ENCODE measurements around the gene MALRD1.

The MALRD1 gene

DNA sequence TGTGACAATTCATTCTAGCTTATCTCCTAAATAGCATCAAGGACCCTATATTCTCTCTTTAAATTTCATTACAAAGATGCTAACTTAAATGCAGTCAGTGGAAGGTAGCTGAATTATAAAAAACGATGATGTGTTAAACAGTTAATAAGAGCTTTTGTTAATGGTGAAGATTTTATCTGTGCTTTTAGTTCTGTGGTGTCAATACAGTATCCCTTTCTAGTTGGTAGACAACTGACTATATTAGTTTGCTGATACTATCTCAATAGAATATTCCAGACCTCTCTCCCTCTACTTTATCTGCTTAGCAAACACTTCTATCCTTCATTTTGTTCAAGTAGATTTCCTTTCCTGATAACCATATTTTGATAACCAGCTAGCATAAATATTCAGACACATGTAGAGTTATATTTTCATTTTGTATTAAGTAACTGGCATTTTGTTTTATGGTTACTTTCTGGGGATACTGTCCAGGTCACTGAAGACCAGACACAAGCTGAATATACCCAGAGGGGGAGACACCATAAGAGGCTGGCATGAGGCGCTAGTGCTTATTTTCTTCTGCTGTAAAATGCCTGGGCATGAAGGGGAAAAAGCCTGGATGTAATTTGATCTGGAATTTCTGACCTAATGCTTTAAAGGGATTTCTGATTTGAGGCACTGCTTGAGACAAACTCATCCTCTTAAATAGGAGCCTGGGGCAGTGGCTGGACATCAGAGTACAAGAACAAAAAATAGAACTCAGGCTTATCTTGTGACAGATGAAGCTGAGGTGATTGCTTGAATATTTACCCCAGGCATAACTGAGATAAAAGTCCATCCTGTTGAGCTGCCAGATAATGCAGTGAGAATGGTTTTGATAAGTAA is 197.5 kb downstream of the MALRD1 start:
- TF ChIP-seq, protein P1, sequence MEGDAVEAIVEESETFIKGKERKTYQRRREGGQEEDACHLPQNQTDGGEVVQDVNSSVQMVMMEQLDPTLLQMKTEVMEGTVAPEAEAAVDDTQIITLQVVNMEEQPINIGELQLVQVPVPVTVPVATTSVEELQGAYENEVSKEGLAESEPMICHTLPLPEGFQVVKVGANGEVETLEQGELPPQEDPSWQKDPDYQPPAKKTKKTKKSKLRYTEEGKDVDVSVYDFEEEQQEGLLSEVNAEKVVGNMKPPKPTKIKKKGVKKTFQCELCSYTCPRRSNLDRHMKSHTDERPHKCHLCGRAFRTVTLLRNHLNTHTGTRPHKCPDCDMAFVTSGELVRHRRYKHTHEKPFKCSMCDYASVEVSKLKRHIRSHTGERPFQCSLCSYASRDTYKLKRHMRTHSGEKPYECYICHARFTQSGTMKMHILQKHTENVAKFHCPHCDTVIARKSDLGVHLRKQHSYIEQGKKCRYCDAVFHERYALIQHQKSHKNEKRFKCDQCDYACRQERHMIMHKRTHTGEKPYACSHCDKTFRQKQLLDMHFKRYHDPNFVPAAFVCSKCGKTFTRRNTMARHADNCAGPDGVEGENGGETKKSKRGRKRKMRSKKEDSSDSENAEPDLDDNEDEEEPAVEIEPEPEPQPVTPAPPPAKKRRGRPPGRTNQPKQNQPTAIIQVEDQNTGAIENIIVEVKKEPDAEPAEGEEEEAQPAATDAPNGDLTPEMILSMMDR (IDR thresholded peaks at IDR 0.05; ENCODE audit: insufficient read depth, low read depth, low read length, missing control alignments), result no peak
- DNase-seq (ENCODE audit: low read depth), result no peak
- H3K4me3 ChIP-seq (ENCODE audit: low read depth, low read length), result no peak overlapping the region

DNA sequence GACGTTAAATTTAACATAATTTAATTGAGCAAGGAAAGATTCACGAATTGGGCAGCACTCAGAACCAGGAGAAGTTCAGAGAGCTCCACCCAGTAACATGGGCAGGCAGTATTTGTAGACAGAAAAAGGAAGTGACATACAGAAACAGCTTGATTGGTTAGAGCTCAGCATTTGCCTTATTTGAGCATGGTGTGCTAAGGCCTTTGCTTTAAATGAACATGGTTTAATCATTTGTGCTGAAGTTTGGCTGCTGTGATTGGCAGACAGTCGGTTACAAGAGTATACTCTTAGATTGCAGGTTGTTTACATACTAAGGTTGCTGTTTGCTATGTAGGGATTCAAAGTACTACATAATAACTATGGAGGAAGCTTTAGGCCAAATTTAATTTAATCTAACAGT is 199.2 kb downstream of the MALRD1 start:
- no peak overlapping the region for H3K4me3 ChIP-seq (ENCODE audit: low read depth, low read length)
- DNase-seq (ENCODE audit: low read depth), result no peak
- TF ChIP-seq, protein P1 (IDR thresholded peaks at IDR 0.05; ENCODE audit: insufficient read depth, low read depth, low read length, missing control alignments), result no peak

DNA sequence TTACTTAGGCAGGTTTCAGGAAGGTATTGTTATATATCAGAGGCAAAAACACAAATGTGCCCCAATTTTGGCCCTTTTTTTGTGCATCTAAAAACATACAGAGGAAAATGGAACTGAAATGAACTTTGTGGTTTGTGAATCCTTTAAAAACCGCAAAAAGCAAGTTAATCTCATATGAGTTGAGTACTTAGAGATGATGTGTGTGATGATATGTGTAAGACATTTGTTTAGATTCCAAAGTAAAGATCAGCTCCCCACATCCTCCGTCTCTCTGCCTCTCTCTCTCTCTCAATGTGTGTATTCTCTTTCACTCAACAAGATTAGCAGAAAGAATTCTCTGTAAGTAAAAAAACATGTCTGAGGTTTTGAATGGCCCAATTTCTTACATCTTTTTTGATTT is 201.9 kb downstream of the MALRD1 start:
- no peak overlapping the region for H3K4me3 ChIP-seq (ENCODE audit: low read depth, low read length)
- TF ChIP-seq, protein P1 (IDR thresholded peaks at IDR 0.05; ENCODE audit: insufficient read depth, low read depth, low read length, missing control alignments), result no peak
- no peak for DNase-seq (ENCODE audit: low read depth)

DNA sequence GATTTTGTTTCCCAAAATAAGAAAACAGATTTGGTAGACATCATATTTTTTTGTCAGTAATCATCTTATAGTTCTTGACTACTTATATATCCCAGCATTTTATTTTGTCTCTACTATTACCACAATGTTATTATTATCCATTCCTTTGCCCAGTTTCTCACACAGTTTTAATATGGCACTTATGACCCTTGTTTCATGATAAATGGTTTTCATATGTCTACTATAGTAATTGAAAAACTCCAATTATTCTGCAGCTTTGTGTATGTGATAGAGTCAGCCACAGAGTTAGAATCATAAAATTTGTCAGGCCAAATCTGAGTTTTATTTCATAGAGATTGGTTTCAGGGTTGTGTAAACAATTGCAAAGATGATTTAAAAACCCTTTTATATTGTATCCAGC is 203.9 kb downstream of the MALRD1 start:
- H3K4me3 ChIP-seq (ENCODE audit: low read depth, low read length), result no peak overlapping the region
- TF ChIP-seq, protein P1 (IDR thresholded peaks at IDR 0.05; ENCODE audit: insufficient read depth, low read depth, low read length, missing control alignments), result no peak
- DNase-seq (ENCODE audit: low read depth), result no peak

DNA sequence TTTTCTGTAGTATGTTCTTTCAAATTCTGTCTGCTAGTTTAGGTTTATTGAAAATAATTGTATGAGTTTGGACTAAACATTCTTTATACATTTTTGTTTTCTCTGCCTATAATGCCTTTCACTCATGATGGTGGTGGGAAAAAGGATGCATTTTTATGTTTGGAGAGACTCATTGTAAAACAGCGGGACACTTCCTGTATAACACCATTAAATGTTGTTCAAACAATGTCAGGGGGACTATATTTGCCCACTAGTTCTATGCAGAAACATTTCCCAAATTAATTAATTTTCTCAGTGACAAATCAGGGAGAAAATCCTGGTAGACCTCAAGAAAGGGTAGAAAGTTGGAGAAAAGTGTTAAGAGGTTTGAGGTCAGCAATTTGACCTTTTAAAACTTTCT is 207.7 kb downstream of the MALRD1 start:
- H3K4me3 ChIP-seq (ENCODE audit: low read depth, low read length), result no peak overlapping the region
- TF ChIP-seq, protein P1 (IDR thresholded peaks at IDR 0.05; ENCODE audit: insufficient read depth, low read depth, low read length, missing control alignments), result no peak
- no peak for DNase-seq (ENCODE audit: low read depth)

DNA sequence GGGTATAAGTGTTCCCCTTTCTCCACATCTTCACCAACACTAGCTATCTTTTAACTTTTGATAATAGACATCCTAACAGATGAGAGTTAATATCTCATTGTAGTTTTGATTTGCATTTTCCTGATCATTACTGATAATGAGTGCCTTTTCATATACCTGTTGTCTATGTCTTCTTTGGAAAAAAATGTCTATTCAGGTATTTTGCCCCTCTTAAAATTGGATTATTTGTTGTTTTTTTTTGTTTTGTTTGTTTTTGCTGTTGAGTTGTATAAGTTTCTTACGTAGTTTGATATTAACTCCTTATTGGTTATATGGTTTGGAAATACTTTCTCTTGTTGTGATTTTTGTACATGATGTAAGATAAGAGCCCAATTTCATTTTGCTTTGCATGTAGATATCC is 214.7 kb downstream of the MALRD1 start:
- H3K4me3 ChIP-seq (ENCODE audit: low read depth, low read length), result no peak overlapping the region
- TF ChIP-seq, protein P1 (IDR thresholded peaks at IDR 0.05; ENCODE audit: insufficient read depth, low read depth, low read length, missing control alignments), result no peak
- no peak for DNase-seq (ENCODE audit: low read depth)

DNA sequence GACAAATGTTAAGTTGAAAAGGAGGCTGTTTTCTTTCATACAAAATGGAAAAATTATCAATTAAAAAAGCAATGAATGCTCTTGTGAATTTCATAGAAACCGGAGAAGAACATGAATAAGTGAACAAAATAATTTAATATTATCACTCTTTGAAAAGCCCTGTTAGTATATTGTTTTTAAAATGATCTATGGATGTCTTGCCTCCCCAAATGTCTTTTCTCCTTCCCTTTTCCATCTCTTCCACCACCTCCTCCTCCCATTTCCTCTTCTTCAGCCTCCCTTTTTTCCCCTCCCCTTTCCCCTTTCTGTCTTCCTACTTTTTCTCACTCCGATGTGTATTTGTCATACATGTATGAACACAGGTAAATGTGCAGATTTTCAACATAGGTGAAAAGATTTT is 234.7 kb downstream of the MALRD1 start:
- H3K4me3 ChIP-seq (ENCODE audit: low read depth, low read length), result no peak overlapping the region
- TF ChIP-seq, protein P1 (IDR thresholded peaks at IDR 0.05; ENCODE audit: insufficient read depth, low read depth, low read length, missing control alignments), result no peak
- DNase-seq (ENCODE audit: low read depth), result no peak

Measured in GM12865 (cell line).